H1 (cell line): ENCODE measurements around the gene FCRL6.

Source experiments
- CBX5 ChIP-seq: fragments of 300-800, 300-1000 bp; sonication (generic); IDR thresholded peaks from 2 replicates; pipeline ENCODE4 v1.7.1; 2016; ENCODE audit warnings: antibody characterized with exemption, low read length, low read depth
- CHD2 ChIP-seq: IDR thresholded peaks from 2 replicates; pipeline ENCODE4 v1.6.1; 2012; ENCODE audit warnings: low read length, improper control_type of control experiment
- CTCF ChIP-seq, 3 experiments: IDR thresholded peaks; 1 replicate in 2 of 3; 2 replicates in 1 of 3; pipeline versions ENCODE4 v1.5.1 to v1.6.1; 2011; ENCODE audit warnings: low read length in 3 of 3, mild to moderate bottlenecking in 3 of 3, inconsistent platforms in 2 of 3, low read depth in 1 of 3, moderate library complexity in 1 of 3; ENCODE audit not compliant: insufficient read depth in 1 of 3; ENCODE audit errors: control extremely low read depth in 1 of 3
- EZH2 ChIP-seq: fragments of 200-600 bp; sonication (generic); IDR thresholded peaks from 2 replicates; pipeline ENCODE4 v1.7.1; 2012; ENCODE audit warnings: low read depth, mild to moderate bottlenecking, moderate library complexity, low read length, inconsistent platforms; ENCODE audit not compliant: severe bottlenecking
- HDAC2 ChIP-seq, 2 experiments: fragments of 300-600 bp in 1 of 2; sonication (generic) in 1 of 2; IDR thresholded peaks; 2 replicates each; pipeline ENCODE4 v1.6.1; 2011 to 2012; ENCODE audit warnings: low read depth in 2 of 2, low read length in 2 of 2, mild to moderate bottlenecking in 2 of 2, moderate library complexity in 2 of 2, borderline replicate concordance in 1 of 2, inconsistent platforms in 1 of 2
- POLR2A ChIP-seq, 2 experiments: IDR thresholded peaks; 1 replicate in 1 of 2; 2 replicates in 1 of 2; pipeline ENCODE4 v1.6.1; 2011; ENCODE audit warnings: low read depth in 2 of 2, low read length in 2 of 2, mild to moderate bottlenecking in 2 of 2; ENCODE audit errors: control extremely low read depth in 1 of 2
- SIRT6 ChIP-seq: IDR thresholded peaks from one replicate; pipeline ENCODE4 v1.7.1; 2012; ENCODE audit warnings: low read length, inconsistent platforms
- SP1 ChIP-seq: IDR thresholded peaks from 2 replicates; pipeline ENCODE4 v1.6.1; 2011; ENCODE audit warnings: low read depth, low read length
- SP2 ChIP-seq: IDR thresholded peaks from 2 replicates; pipeline ENCODE4 v1.6.1; 2012; ENCODE audit warnings: mild to moderate bottlenecking, low read length, inconsistent platforms
- TF ChIP-seq, protein P1 (sequence below): IDR thresholded peaks from 2 replicates; pipeline ENCODE4 v1.6.1; 2011; ENCODE audit warnings: low read length, improper control_type of control experiment

GRCh38 chr1:159786465-159786864 lies 15.7 kb upstream of the FCRL6 start:
- no peak for TF ChIP-seq EZH2
- TF ChIP-seq SIRT6, result no peak
- TF ChIP-seq CTCF (IDR thresholded peaks at IDR 0.05; ENCODE audit: control extremely low read depth in 1 of 3, insufficient read depth in 1 of 3, low read depth in 1 of 3, low read length in 3 of 3), result no peak
- TF ChIP-seq, protein P1, sequence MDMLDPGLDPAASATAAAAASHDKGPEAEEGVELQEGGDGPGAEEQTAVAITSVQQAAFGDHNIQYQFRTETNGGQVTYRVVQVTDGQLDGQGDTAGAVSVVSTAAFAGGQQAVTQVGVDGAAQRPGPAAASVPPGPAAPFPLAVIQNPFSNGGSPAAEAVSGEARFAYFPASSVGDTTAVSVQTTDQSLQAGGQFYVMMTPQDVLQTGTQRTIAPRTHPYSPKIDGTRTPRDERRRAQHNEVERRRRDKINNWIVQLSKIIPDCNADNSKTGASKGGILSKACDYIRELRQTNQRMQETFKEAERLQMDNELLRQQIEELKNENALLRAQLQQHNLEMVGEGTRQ, result no peak
- TF ChIP-seq SP2, result no peak
- TF ChIP-seq CHD2, result no peak
- no peak for TF ChIP-seq POLR2A (IDR thresholded peaks at IDR 0.05; ENCODE audit: control extremely low read depth in 1 of 2, low read depth in 2 of 2, low read length in 2 of 2)
- TF ChIP-seq CBX5, result no peak
- no peak for TF ChIP-seq SP1
- TF ChIP-seq HDAC2 (IDR thresholded peaks at IDR 0.05; ENCODE audit: borderline replicate concordance in 1 of 2, low read depth in 2 of 2, low read length in 2 of 2), result no peak
